Body of pancreas (tissue), 4 donors: ENCODE results near the gene COX14. TPM values are rescaled to one million over a fixed set of nuclear protein-coding genes. Genes with fewer than 3 reads are reported as not detected.

Experiments
- ATAC-seq: fragments of 150-250 bp; one replicate; pipeline ENCODE4 v1.9.1; 2016
- DNase-seq, 4 donors: peaks; one replicate each; pipeline ENCODE4 v3.0.0-alpha.2; 2019
- H3K27ac ChIP-seq, 4 donors: fragments of 200-600 bp; sonication (generic); 1 replicate in 3 of 4; 2 replicates in 1 of 4; pipeline versions ENCODE4 v1.5.1 to v1.6.1; 2016 to 2019; ENCODE audit warnings: mild to moderate bottlenecking in 1 of 4, mixed read lengths in 1 of 4, moderate library complexity in 1 of 4
- H3K27me3 ChIP-seq, 2 donors: fragments of 200-600 bp; sonication (generic); one replicate each; pipeline ENCODE4 v1.6.0; 2016; ENCODE audit warnings: mild to moderate bottlenecking in 1 of 2
- H3K36me3 ChIP-seq, 2 donors: fragments of 200-600 bp; sonication (generic); replicated peaks in 1 of 2; 2 replicates each; pipeline ENCODE4 v1.5.1; 2016; ENCODE audit warnings: low read depth in 2 of 2; ENCODE audit not compliant: insufficient read depth in 1 of 2
- H3K4me1 ChIP-seq: fragments of 200-600 bp; sonication (generic); one replicate; pipeline ENCODE4 v1.6.0; 2016
- H3K4me3 ChIP-seq, 2 donors: fragments of 200-600 bp; sonication (generic); 1 replicate in 1 of 2; 2 replicates in 1 of 2; pipeline ENCODE4 v1.5.1; 2016 to 2019
- H3K9me3 ChIP-seq, 3 donors: fragments of 200-600 bp; sonication (generic); 1 replicate in 2 of 3; 2 replicates in 1 of 3; pipeline ENCODE4 v1.5.1; 2016
- POLR2A ChIP-seq, 3 donors: fragments of 450-650 bp; IDR thresholded peaks; one replicate each; pipeline ENCODE4 v1.6.1; 2016; ENCODE audit warnings: antibody characterized with exemption in 3 of 3, mild to moderate bottlenecking in 2 of 3
- WGBS, 2 donors: methylation state at CpG; one replicate each; pipeline ENCODE4 v1.1.5; 2017; 5-methylcytosine and 5-hydroxymethylcytosine counted together
- intact Hi-C: fragments of 100-400 bp; cut with DNase I; formaldehyde crosslinking; loops from one replicate; pipeline ENCODE4 v1.15.1; 2023
- total RNA-seq, 2 donors: library from RNA; depleted of rRNA; stranded (reverse); fragments of >200 nt; gene quantifications; one replicate each; pipeline ENCODE4 v1.1.0, GENCODE V29; 2016
- TF ChIP-seq, protein P1 (sequence below), 7 experiments: fragments of 450-650 bp in 4 of 7; fragments of 200-600 bp in 3 of 7; sonication (generic) in 3 of 7; IDR thresholded peaks; one replicate each; pipeline ENCODE4 v1.5.1; 2016 to 2019; ENCODE audit warnings: antibody characterized with exemption in 7 of 7

The COX14 gene
- total RNA-seq, 2 donors from 2014 or later: 14.5 to 47.8 TPM

DNA sequence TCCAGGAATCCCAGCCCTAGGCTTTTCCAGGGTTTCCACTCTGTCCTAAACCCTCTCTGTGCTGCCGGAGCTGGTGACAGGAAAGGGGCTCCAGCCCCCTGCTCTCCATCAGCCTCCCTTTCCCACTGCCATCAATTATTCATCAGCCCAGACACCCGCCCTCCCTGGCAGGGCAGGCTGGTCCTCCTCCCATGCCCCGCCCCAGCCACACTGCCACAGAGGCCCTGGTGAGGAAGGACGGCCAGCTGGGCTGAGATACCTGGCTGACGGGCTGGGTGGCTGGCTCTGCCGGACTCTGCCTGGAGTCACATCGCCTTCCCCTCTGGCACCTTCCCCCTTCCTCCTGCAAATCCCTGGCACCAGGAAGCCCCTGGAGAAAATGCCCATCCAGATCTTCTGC lies 38.8 kb upstream of the COX14 start:
- Histone ChIP-seq H3K4me3 (no peak overlapping the region), H3K36me3 (no peaks in the 10 kb centered on the region), H3K4me1 (peaks cover 6% of the 10 kb centered on the region), H3K9me3 (no peaks in the 10 kb centered on the region), H3K27ac (no peak overlapping the region), H3K27me3 (no peaks in the 10 kb centered on the region)
- intact Hi-C loops: no loop called here
- WGBS, 2 donors: 62 to 65% methylated on average over 7 of the region's 7 CpGs
- no peak for TF ChIP-seq POLR2A (IDR thresholded peaks at IDR 0.05)
- TF ChIP-seq, protein P1, sequence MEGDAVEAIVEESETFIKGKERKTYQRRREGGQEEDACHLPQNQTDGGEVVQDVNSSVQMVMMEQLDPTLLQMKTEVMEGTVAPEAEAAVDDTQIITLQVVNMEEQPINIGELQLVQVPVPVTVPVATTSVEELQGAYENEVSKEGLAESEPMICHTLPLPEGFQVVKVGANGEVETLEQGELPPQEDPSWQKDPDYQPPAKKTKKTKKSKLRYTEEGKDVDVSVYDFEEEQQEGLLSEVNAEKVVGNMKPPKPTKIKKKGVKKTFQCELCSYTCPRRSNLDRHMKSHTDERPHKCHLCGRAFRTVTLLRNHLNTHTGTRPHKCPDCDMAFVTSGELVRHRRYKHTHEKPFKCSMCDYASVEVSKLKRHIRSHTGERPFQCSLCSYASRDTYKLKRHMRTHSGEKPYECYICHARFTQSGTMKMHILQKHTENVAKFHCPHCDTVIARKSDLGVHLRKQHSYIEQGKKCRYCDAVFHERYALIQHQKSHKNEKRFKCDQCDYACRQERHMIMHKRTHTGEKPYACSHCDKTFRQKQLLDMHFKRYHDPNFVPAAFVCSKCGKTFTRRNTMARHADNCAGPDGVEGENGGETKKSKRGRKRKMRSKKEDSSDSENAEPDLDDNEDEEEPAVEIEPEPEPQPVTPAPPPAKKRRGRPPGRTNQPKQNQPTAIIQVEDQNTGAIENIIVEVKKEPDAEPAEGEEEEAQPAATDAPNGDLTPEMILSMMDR (IDR thresholded peaks at IDR 0.05): no peak
- DNase-seq (no peak), ATAC-seq (no peak)

DNA sequence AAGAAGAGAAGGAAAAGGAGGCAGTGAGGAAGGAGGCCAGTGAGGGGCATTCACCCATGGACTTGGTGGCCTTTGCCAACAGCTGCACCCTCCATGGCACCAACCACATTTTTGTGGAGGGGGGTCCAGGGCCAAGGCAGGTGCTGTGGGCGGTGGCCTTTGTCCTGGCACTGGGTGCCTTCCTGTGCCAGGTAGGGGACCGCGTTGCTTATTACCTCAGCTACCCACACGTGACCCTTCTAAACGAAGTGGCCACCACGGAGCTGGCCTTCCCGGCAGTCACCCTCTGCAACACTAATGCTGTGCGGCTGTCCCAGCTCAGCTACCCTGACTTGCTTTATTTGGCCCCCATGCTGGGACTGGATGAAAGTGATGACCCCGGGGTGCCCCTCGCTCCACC lies 38.3 kb upstream of the COX14 start:
- no peaks in the 10 kb centered on the region for H3K36me3 ChIP-seq
- H3K4me1 ChIP-seq: peaks cover 6% of the 10 kb centered on the region
- DNase-seq (no peak), ATAC-seq (no peak)
- 59 to 81% methylated on average over 2 to 7 of the region's 10 CpGs for WGBS, 2 donors
- no peak overlapping the region for H3K4me3 ChIP-seq
- no peak overlapping the region for H3K27ac ChIP-seq
- H3K9me3 ChIP-seq: no peaks in the 10 kb centered on the region
- TF ChIP-seq POLR2A (IDR thresholded peaks at IDR 0.05): no peak
- TF ChIP-seq, protein P1 (IDR thresholded peaks at IDR 0.05): no peak
- intact Hi-C loops: no loop called here
- H3K27me3 ChIP-seq: no peaks in the 10 kb centered on the region

DNA sequence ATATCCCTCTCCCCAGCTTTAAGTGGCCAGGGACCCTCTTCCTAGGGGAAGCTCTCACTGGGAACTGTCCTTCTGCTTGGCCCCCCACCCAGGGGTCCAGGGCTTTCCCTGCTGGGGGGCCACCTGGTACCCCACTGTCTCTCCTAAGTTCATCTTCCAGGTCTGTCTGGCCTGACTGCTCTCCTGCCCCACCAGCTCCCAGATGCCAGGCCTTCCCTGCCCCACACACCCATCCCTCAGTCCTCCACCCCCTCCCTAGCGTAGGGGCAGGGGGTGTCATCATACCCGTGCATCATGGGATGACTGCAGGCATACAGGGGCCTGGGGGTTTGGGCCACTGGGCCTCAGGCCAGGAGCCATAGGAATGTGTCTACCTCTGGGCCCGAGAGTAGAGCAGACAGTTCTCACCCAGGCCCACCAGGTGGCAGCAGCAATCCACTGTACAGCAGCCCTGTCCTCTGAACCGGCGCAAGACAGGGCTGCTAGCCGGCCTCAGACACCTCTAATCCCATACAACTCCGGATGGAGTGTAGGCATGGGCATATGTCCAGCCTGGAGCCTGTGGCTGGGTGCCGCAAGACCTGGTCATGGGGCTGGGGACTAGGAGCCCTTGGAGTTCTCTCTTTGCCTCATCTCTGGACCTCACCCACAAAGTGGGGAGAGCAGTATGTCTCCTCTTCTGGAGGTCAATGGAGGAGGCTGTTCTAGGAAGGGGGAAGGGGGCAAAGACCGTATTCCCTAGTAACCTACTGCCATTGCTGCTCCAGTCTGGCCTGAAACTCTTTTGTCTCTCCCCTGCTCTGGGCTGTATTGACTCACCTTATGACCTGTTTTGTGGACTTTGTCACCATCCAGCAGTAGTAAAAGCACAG lies 36.9 kb upstream of the COX14 start:
- peak; percentile 88 to 91 (median 90) for DNase-seq
- TF ChIP-seq POLR2A (IDR thresholded peaks at IDR 0.05): no peak
- TF ChIP-seq, protein P1 (IDR thresholded peaks at IDR 0.05): peak; percentile 79 to 96 (median 94)
- WGBS, 2 donors: 4 to 22% methylated on average over 1 to 9 of the region's 9 CpGs
- H3K27ac ChIP-seq: no peak overlapping the region
- peaks cover 6% of the 10 kb centered on the region for H3K4me1 ChIP-seq
- intact Hi-C loops: loop anchor here (5.0 kb wide), 1 partner anchor 102 kb away; no protein-coding TSS in a partner anchor
- H3K27me3 ChIP-seq: no peaks in the 10 kb centered on the region
- no peaks in the 10 kb centered on the region for H3K36me3 ChIP-seq
- H3K9me3 ChIP-seq: no peaks in the 10 kb centered on the region
- H3K4me3 ChIP-seq: no peak overlapping the region
- peak; percentile 89 for ATAC-seq

DNA sequence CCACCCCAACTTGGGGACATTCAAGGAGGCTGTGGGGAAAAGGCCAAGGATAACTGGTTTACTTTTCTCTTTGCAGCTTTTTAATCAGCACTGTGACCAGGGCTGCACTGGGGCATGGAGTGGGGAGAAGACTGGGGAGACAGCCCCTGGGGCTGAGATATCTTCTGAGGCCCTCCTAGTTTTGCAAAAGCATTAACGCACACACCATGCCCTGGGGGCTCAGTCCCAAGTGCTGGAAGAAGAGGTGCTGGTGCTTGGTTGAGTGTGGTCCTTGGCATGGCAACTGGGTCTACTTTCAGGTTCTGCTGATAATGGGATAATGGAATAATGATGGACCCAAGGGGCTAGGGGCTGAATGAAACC lies 36.2 kb upstream of the COX14 start:
- Histone ChIP-seq H3K27me3 (no peaks in the 10 kb centered on the region), H3K4me3 (no peak overlapping the region), H3K4me1 (peaks cover 6% of the 10 kb centered on the region), H3K9me3 (no peaks in the 10 kb centered on the region), H3K36me3 (no peaks in the 10 kb centered on the region), H3K27ac (no peak overlapping the region)
- TF ChIP-seq POLR2A (IDR thresholded peaks at IDR 0.05): no peak
- TF ChIP-seq, protein P1 (IDR thresholded peaks at IDR 0.05): no peak
- intact Hi-C loops: loop anchor here (5.0 kb wide), 1 partner anchor 102 kb away; no protein-coding TSS in a partner anchor
- WGBS, 2 donors: 84 to 100% methylated on average over 1 of the region's 1 CpG
- ATAC-seq (no peak), DNase-seq (no peak)
